Measurements from ENCODE around the gene ADAM29. TPM values are rescaled to one million over a fixed set of nuclear protein-coding genes. Genes with fewer than 3 reads are reported as not detected.

ADAM29 gene
- total RNA-seq, 1 experiment from 2014 or later = not detected

DNA sequence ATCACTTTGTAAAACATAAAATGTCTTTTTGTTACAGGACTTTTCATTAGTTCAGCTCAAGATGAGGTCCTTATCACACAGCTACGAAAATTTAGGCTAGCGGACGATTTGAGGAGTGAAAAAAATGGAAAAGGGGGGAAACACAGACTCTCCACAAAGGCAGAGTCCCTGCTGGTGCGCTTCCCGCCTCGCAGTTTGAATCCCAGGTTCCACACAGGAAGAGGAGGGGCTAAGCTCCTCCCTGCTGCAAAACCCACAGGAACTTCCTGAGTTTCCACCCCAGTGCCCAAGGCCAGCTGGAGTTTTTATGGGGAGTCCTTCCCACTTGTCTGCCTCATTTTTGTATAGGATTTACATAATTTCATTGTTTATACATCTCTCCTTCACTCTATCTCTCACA is 11.2 kb downstream of the ADAM29 start:
- CTCF ChIA-PET = no interaction called here

DNA sequence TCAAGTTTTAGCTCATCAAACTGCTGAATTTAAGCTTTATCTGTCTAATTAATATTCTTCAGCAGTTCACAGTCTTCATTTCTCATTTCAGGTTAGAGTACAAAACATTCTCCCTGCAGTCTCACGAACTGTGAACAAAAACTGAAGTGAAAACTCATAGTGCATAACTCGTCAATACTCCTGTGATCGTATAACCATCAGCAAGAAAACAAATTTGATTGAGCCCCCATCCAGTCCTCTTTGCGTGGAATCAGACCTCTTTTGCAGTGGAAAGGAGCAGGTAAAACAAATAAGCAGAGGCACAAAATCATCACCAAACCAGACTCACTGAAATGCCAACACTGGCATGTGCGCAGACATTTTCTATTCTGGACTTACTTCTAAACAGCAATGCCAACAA is 12.7 kb downstream of the ADAM29 start:
- CTCF ChIA-PET = no interaction called here
- Histone ChIP-seq H3K4me3 (ENCODE audit: low read depth, low read length) (no peak overlapping the region), H3K36me3 (ENCODE audit: control insufficient read depth, insufficient read depth, low read length) (no peaks in the 10 kb centered on the region), H3K27me3 (replicated peaks; ENCODE audit: control insufficient read depth, insufficient read depth, low read length) (no peaks in the 10 kb centered on the region), H3K4me1 (no peaks in the 10 kb centered on the region), H3K9me3 (no peaks in the 10 kb centered on the region)
- Mint-ChIP-seq H3K4me1 (ENCODE audit: low read depth, unreplicated experiment) (no peaks in the 10 kb centered on the region), H3K27me3 (ENCODE audit: insufficient read depth, unreplicated experiment) (no peaks in the 10 kb centered on the region), H3K36me3 (ENCODE audit: insufficient read depth, unreplicated experiment) (no peaks in the 10 kb centered on the region), H3K4me3 (ENCODE audit: unreplicated experiment) (no peak overlapping the region), H3K9me3 (ENCODE audit: unreplicated experiment) (peaks cover 11% of the 10 kb centered on the region), H3K27ac (ENCODE audit: unreplicated experiment) (no peak overlapping the region)
- DNase-seq = no peak
- TF ChIP-seq, protein P1, sequence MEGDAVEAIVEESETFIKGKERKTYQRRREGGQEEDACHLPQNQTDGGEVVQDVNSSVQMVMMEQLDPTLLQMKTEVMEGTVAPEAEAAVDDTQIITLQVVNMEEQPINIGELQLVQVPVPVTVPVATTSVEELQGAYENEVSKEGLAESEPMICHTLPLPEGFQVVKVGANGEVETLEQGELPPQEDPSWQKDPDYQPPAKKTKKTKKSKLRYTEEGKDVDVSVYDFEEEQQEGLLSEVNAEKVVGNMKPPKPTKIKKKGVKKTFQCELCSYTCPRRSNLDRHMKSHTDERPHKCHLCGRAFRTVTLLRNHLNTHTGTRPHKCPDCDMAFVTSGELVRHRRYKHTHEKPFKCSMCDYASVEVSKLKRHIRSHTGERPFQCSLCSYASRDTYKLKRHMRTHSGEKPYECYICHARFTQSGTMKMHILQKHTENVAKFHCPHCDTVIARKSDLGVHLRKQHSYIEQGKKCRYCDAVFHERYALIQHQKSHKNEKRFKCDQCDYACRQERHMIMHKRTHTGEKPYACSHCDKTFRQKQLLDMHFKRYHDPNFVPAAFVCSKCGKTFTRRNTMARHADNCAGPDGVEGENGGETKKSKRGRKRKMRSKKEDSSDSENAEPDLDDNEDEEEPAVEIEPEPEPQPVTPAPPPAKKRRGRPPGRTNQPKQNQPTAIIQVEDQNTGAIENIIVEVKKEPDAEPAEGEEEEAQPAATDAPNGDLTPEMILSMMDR (IDR thresholded peaks at IDR 0.05; ENCODE audit: insufficient read depth in 1 of 2, low read depth in 1 of 2, low read length in 1 of 2, severe bottlenecking in 1 of 2, unreplicated experiment in 1 of 2) = no peak
- intact Hi-C loops (cut with micrococcal nuclease; ENCODE audit: unreplicated experiment) = no loop called here
- POLR2A ChIA-PET = no interaction called here
- no TSS peak for BruUV-seq (replicated peaks)

More for the DNA sequence above, 11.2 kb downstream of the ADAM29 start:
- Mint-ChIP-seq H3K9me3 (ENCODE audit: unreplicated experiment) (peaks cover 11% of the 10 kb centered on the region), H3K27ac (ENCODE audit: unreplicated experiment) (no peak overlapping the region), H3K4me1 (ENCODE audit: low read depth, unreplicated experiment) (no peaks in the 10 kb centered on the region), H3K4me3 (ENCODE audit: unreplicated experiment) (no peak overlapping the region), H3K27me3 (ENCODE audit: insufficient read depth, unreplicated experiment) (no peaks in the 10 kb centered on the region), H3K36me3 (ENCODE audit: insufficient read depth, unreplicated experiment) (no peaks in the 10 kb centered on the region)
- Histone ChIP-seq H3K36me3 (ENCODE audit: control insufficient read depth, insufficient read depth, low read length) (no peaks in the 10 kb centered on the region), H3K4me3 (ENCODE audit: low read depth, low read length) (no peak overlapping the region), H3K9me3 (no peaks in the 10 kb centered on the region), H3K4me1 (no peaks in the 10 kb centered on the region), H3K27me3 (replicated peaks; ENCODE audit: control insufficient read depth, insufficient read depth, low read length) (no peaks in the 10 kb centered on the region)
- intact Hi-C loops (cut with micrococcal nuclease; ENCODE audit: unreplicated experiment) = loop anchor here (10.0 kb wide), 1 partner anchor 165 kb away; no protein-coding TSS in a partner anchor
- POLR2A ChIA-PET = no interaction called here
- BruUV-seq (replicated peaks) = no TSS peak
- TF ChIP-seq, protein P1 (IDR thresholded peaks at IDR 0.05; ENCODE audit: insufficient read depth in 1 of 2, low read depth in 1 of 2, low read length in 1 of 2, severe bottlenecking in 1 of 2, unreplicated experiment in 1 of 2) = no peak
- DNase-seq = no peak

DNA sequence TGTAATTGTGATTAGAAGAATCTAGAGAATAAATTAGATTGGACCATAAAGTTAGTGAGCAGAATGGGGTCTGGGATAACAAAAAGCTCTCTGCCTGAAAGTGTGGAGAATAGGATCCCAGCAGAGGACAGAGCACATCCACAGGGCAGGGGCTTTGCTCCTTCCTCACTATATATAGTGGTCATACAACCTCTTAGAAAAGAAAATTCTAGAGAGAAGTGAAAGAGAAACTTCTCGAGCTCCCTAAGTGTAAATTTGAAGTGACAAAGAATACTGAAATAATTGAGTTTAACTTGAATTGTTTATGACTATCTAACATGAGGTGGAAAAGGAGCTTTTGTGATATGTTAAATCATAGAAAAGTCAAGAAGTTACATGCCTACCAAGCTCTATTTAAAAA is 14.9 kb downstream of the ADAM29 start:
- no TSS peak for BruUV-seq (replicated peaks)
- POLR2A ChIA-PET = no interaction called here

More for the DNA sequence above, 14.9 kb downstream of the ADAM29 start:
- intact Hi-C loops (cut with micrococcal nuclease; ENCODE audit: unreplicated experiment) = no loop called here
- no peaks in the 10 kb centered on the region for H3K27me3 Mint-ChIP-seq (ENCODE audit: insufficient read depth, unreplicated experiment)
- TF ChIP-seq, protein P1 (IDR thresholded peaks at IDR 0.05; ENCODE audit: insufficient read depth in 1 of 2, low read depth in 1 of 2, low read length in 1 of 2, severe bottlenecking in 1 of 2, unreplicated experiment in 1 of 2) = no peak
- H3K4me1 Mint-ChIP-seq (ENCODE audit: low read depth, unreplicated experiment) = no peaks in the 10 kb centered on the region
- H3K4me3 Mint-ChIP-seq (ENCODE audit: unreplicated experiment) = no peak overlapping the region
- no peaks in the 10 kb centered on the region for H3K4me1 ChIP-seq
- no peaks in the 10 kb centered on the region for H3K36me3 Mint-ChIP-seq (ENCODE audit: insufficient read depth, unreplicated experiment)
- no peak for DNase-seq
- H3K9me3 Mint-ChIP-seq (ENCODE audit: unreplicated experiment) = peaks cover 11% of the 10 kb centered on the region
- no peaks in the 10 kb centered on the region for H3K27me3 ChIP-seq (replicated peaks; ENCODE audit: control insufficient read depth, insufficient read depth, low read length)
- H3K27ac Mint-ChIP-seq (ENCODE audit: unreplicated experiment) = no peak overlapping the region
- CTCF ChIA-PET = no interaction called here
- H3K9me3 ChIP-seq = no peaks in the 10 kb centered on the region
- H3K4me3 ChIP-seq (ENCODE audit: low read depth, low read length) = no peak overlapping the region
- no peaks in the 10 kb centered on the region for H3K36me3 ChIP-seq (ENCODE audit: control insufficient read depth, insufficient read depth, low read length)

Data from Caco-2 (cell line).